CD14-positive monocyte (primary cell): ENCODE results near the gene NPAS3. TPM values are rescaled to one million over a fixed set of nuclear protein-coding genes. Genes with fewer than 3 reads are reported as not detected.

ENCODE experiments used
- DNase-seq, 3 donors: peaks; one replicate each; pipeline ENCODE4 v3.0.0-alpha.2; 2011 to 2022
- H2AFZ ChIP-seq: 2 replicates; pipeline ENCODE4 v1.6.0; 2012; ENCODE audit warnings: mild to moderate bottlenecking, low read depth, low read length, inconsistent platforms; ENCODE audit not compliant: insufficient read depth, poor library complexity, severe bottlenecking
- H3K27ac ChIP-seq, 2 donors: 1 replicate in 1 of 2; 2 replicates in 1 of 2; pipeline ENCODE4 v1.5.1; 2012 to 2013; ENCODE audit warnings: low read length in 2 of 2, control low read depth in 1 of 2, inconsistent platforms in 1 of 2, low read depth in 1 of 2, mild to moderate bottlenecking in 1 of 2
- H3K27me3 ChIP-seq, 2 donors: one replicate each; pipeline versions ENCODE4 v1.6.0 to v1.6.1; 2011 to 2013; ENCODE audit warnings: low read length in 2 of 2; ENCODE audit not compliant: control insufficient read depth in 2 of 2, insufficient read depth in 2 of 2
- H3K36me3 ChIP-seq, 2 donors: replicated peaks in 1 of 2; 1 replicate in 1 of 2; 2 replicates in 1 of 2; pipeline versions ENCODE4 v1.5.1 to v1.6.1; 2012 to 2013; ENCODE audit warnings: low read length in 2 of 2, control low read depth in 1 of 2, inconsistent platforms in 1 of 2, mild to moderate bottlenecking in 1 of 2; ENCODE audit not compliant: insufficient read depth in 2 of 2, control insufficient read depth in 1 of 2
- H3K4me1 ChIP-seq, 2 donors: 1 replicate in 1 of 2; 2 replicates in 1 of 2; pipeline versions ENCODE4 v1.5.1 to v1.6.1; 2012 to 2013; ENCODE audit warnings: low read length in 2 of 2, control low read depth in 1 of 2, inconsistent platforms in 1 of 2, mild to moderate bottlenecking in 1 of 2, moderate library complexity in 1 of 2; ENCODE audit not compliant: insufficient read depth in 2 of 2, control insufficient read depth in 1 of 2
- H3K4me2 ChIP-seq: replicated peaks from 2 replicates; pipeline ENCODE3; 2012; ENCODE audit warnings: low read length, moderate library complexity, mild to moderate bottlenecking; ENCODE audit not compliant: poor library complexity, severe bottlenecking; ENCODE audit errors: extremely low read depth
- H3K4me3 ChIP-seq, 3 experiments: fragments of 200-600 bp in 1 of 3; sonication (generic) in 1 of 3; replicated peaks in 1 of 3; 1 replicate in 2 of 3; 2 replicates in 1 of 3; pipeline ENCODE4 v1.5.1; 2011 to 2013; ENCODE audit warnings: low read length in 3 of 3, mild to moderate bottlenecking in 3 of 3, control low read depth in 2 of 3, low read depth in 2 of 3, inconsistent platforms in 1 of 3, moderate library complexity in 1 of 3
- H3K79me2 ChIP-seq: 2 replicates; pipeline ENCODE4 v1.6.0; 2012; ENCODE audit warnings: mild to moderate bottlenecking, control low read depth, inconsistent platforms, low read length, moderate library complexity; ENCODE audit not compliant: insufficient read depth
- H3K9ac ChIP-seq: 2 replicates; pipeline ENCODE4 v1.6.0; 2017; ENCODE audit warnings: low read length, mild to moderate bottlenecking; ENCODE audit not compliant: insufficient read depth, poor library complexity, severe bottlenecking
- H3K9me3 ChIP-seq, 2 donors: replicated peaks in 1 of 2; 1 replicate in 1 of 2; 2 replicates in 1 of 2; pipeline versions ENCODE4 v1.5.1 to v1.6.1; 2012 to 2013; ENCODE audit warnings: low read length in 2 of 2, control low read depth in 1 of 2; ENCODE audit not compliant: control insufficient read depth in 1 of 2, insufficient read depth in 1 of 2
- H4K20me1 ChIP-seq: 2 replicates; pipeline ENCODE4 v1.6.0; 2012; ENCODE audit warnings: mild to moderate bottlenecking, low read length, control low read depth, moderate library complexity; ENCODE audit not compliant: insufficient read depth
- H3K27ac Mint-ChIP-seq, 7 donors: one replicate each; pipeline ENCODE4 v1.8.0; 2020; ENCODE audit warnings: mild to moderate bottlenecking in 7 of 7, mixed read lengths in 7 of 7, moderate library complexity in 6 of 7, inconsistent platforms in 2 of 7
- H3K27me3 Mint-ChIP-seq, 3 donors: one replicate each; pipeline ENCODE4 v1.8.0; 2021 to 2022; ENCODE audit warnings: low read depth in 3 of 3, mild to moderate bottlenecking in 3 of 3, mixed read lengths in 3 of 3, moderate library complexity in 3 of 3, inconsistent platforms in 1 of 3
- H3K36me3 Mint-ChIP-seq, 2 donors: one replicate each; pipeline ENCODE4 v1.8.0; 2020; ENCODE audit warnings: mixed read lengths in 2 of 2, inconsistent platforms in 1 of 2, mild to moderate bottlenecking in 1 of 2
- H3K4me1 Mint-ChIP-seq: one replicate; pipeline ENCODE4 v1.8.0; 2020; ENCODE audit warnings: mild to moderate bottlenecking, mixed read lengths
- H3K4me3 Mint-ChIP-seq, 2 donors: one replicate each; pipeline ENCODE4 v1.8.0; 2020; ENCODE audit warnings: mild to moderate bottlenecking in 2 of 2, mixed read lengths in 2 of 2, moderate library complexity in 1 of 2
- H3K9me3 Mint-ChIP-seq, 7 donors: one replicate each; pipeline ENCODE4 v1.8.0; 2020 to 2022; ENCODE audit warnings: mixed read lengths in 7 of 7, mild to moderate bottlenecking in 6 of 7, moderate library complexity in 6 of 7, inconsistent platforms in 2 of 7
- WGBS: methylation state at CpG from one replicate; pipeline ENCODE4 v1.1.5; 2013; ENCODE audit warnings: missing lambda C conversion rate; ENCODE audit not compliant: insufficient coverage; 5-methylcytosine and 5-hydroxymethylcytosine counted together
- intact Hi-C, 2 donors: fragments of 100-400 bp; cut with micrococcal nuclease; formaldehyde crosslinking; loops; one replicate each; pipeline versions ENCODE4 v1.15.0 to v1.15.1; 2023
- polyA plus RNA-seq, 3 donors: library from polyadenylated mRNA; depleted of rRNA in 1 of 3; unstranded in 2 of 3; stranded (reverse) in 1 of 3; fragments of 300-500 nt in 2 of 3; fragments of >200 nt in 1 of 3; fragmentation: Illumina TruSeq in 2 of 3; gene quantifications; 1 replicate in 2 of 3; 2 replicates in 1 of 3; pipeline ENCODE4 v1.2.3, GENCODE V29; 2012 to 2021
- TF ChIP-seq, protein P1 (sequence below): fragments of 200-600 bp; IDR thresholded peaks from one replicate; pipeline ENCODE4 v1.8.0; 2022; ENCODE audit warnings: antibody characterized with exemption, mild to moderate bottlenecking

NPAS3 gene
- polyA plus RNA-seq, 3 donors: not detected

DNA sequence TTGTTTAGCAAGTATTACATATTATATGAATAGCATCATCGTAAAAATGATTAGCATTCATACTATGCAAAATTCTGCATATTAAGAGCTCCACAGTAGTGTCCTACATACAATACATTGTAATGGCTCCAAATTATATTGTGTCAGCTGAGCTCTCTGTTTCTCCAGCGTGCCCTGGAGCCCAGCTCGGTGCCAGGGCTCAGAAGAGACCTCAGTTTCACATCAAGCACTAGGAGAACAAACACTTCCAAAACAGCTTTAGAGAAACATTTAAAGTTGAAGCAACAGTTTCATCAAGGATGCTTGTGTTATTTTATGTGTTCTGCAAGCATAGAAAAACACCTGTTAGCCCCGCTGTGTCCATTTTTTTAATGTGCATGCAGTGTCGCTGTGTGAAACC lies 555.3 kb downstream of the NPAS3 start:
- WGBS: 98% methylated on average over 4 of the region's 5 CpGs
- no peaks in the 10 kb centered on the region for H3K27me3 ChIP-seq
- no peaks in the 10 kb centered on the region for H3K4me1 ChIP-seq
- no peak overlapping the region for H3K27ac ChIP-seq
- H3K9ac ChIP-seq: no peak overlapping the region
- no peaks in the 10 kb centered on the region for H3K36me3 ChIP-seq
- no peaks in the 10 kb centered on the region for H4K20me1 ChIP-seq
- TF ChIP-seq, protein P1, sequence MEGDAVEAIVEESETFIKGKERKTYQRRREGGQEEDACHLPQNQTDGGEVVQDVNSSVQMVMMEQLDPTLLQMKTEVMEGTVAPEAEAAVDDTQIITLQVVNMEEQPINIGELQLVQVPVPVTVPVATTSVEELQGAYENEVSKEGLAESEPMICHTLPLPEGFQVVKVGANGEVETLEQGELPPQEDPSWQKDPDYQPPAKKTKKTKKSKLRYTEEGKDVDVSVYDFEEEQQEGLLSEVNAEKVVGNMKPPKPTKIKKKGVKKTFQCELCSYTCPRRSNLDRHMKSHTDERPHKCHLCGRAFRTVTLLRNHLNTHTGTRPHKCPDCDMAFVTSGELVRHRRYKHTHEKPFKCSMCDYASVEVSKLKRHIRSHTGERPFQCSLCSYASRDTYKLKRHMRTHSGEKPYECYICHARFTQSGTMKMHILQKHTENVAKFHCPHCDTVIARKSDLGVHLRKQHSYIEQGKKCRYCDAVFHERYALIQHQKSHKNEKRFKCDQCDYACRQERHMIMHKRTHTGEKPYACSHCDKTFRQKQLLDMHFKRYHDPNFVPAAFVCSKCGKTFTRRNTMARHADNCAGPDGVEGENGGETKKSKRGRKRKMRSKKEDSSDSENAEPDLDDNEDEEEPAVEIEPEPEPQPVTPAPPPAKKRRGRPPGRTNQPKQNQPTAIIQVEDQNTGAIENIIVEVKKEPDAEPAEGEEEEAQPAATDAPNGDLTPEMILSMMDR: no peak
- no peak overlapping the region for H3K4me3 Mint-ChIP-seq
- intact Hi-C loops: no loop called here
- no peak for DNase-seq
- no peaks in the 10 kb centered on the region for H3K9me3 ChIP-seq
- peaks cover 0 to 27% (median 9%) of the 10 kb centered on the region in 7 donors for H3K9me3 Mint-ChIP-seq
- H3K27ac Mint-ChIP-seq: no peak overlapping the region
- H3K36me3 Mint-ChIP-seq: no peaks in the 10 kb centered on the region
- no peaks in the 10 kb centered on the region for H3K27me3 Mint-ChIP-seq
- no peak overlapping the region for H2AFZ ChIP-seq
- H3K79me2 ChIP-seq: no peaks in the 10 kb centered on the region
- no peak overlapping the region for H3K4me2 ChIP-seq
- H3K4me1 Mint-ChIP-seq: no peaks in the 10 kb centered on the region
- no peak overlapping the region for H3K4me3 ChIP-seq

DNA sequence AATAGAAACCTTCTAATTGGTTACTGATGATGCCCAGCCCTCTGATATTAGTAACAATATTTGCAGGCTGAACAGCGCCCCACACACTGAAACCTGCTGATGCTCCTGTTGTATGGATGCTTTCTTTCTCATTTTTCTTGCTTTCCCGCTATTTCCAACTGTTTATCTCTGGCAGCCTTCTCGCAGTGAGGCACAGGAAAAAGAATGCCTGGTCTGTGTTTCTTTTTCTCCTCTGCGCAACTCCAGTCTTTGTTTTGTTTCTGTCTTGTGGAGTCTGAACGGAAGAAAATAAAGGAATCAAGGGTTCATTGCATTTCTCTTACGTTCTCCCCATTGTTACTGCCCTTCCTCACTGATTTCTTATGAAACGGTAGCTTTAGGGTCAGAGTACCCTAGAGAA lies 561.0 kb downstream of the NPAS3 start:
- Mint-ChIP-seq H3K4me3 (no peak overlapping the region), H3K4me1 (no peaks in the 10 kb centered on the region), H3K9me3 (peaks cover 2 to 26% (median 9%) of the 10 kb centered on the region in 7 donors), H3K27ac (no peak overlapping the region), H3K27me3 (peaks cover 0 to 4% (median 0%) of the 10 kb centered on the region in 3 donors), H3K36me3 (no peaks in the 10 kb centered on the region)
- Histone ChIP-seq H3K36me3 (no peaks in the 10 kb centered on the region), H3K9me3 (no peaks in the 10 kb centered on the region), H3K27me3 (no peaks in the 10 kb centered on the region), H3K9ac (no peak overlapping the region), H4K20me1 (no peaks in the 10 kb centered on the region), H3K4me1 (no peaks in the 10 kb centered on the region), H2AFZ (no peak overlapping the region), H3K79me2 (no peaks in the 10 kb centered on the region), H3K27ac (no peak overlapping the region), H3K4me3 (no peak overlapping the region), H3K4me2 (no peak overlapping the region)
- no peak for DNase-seq
- intact Hi-C loops: no loop called here
- WGBS: 98% methylated on average over 5 of the region's 7 CpGs
- TF ChIP-seq, protein P1: no peak
